ENCODE data around the gene FSIP1.
A peak's percentile ranks its signal among the peaks of the same experiment; 100 is the strongest.
"Not testable (repeated sequence)": the region's sequence is repeated elsewhere in the genome, so short reads cannot be mapped to it uniquely, and the experiment has no call there.

Gene FSIP1

DNA sequence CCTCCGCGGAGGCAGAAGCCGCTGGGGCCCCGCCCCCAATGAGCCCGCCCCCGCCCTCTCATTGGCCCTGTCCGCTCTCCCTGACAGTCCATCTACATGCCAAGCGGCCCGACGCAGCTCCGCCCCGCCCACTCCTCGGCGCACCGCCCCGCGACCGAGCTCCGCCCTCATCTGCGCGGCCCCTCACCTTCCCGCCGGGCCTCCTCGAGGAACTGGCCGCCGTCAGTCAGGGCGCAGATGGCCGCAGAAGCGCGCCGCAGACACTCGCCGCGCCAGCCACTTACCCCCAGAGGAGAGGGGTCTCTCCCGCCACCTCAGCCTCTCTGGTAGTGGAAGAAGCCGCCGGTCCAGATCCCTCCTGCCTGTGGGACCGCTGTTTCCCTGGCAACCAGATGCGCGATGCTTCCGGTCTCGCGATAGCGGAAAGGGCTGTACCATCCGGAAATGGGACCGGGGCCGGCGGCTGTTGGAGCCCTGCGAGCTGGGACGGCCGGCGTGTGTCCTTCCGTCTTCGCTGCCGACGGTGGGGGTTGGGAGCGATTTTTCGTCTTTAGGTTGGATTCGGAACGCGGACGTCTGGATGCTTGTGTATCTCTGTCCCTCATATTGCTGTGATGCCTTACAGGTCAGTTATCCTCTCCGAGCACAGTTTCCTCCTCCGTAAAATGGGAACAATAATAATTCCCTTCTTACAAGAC is at the start of gene FSIP1:
FSIP1 (minus strand) TSS at position 401 of the 698 bp plus-strand sequence. CDS start 6,317 bp downstream, outside the sequence.
- peak within 1 kb of the TSS; percentile 98 for H3K27ac Mint-ChIP-seq
- no peaks in the 10 kb centered on the region for H3K9me3 Mint-ChIP-seq
- no peaks in the 10 kb centered on the region for H3K27me3 Mint-ChIP-seq
- peaks cover 15% of the 10 kb centered on the region for H3K36me3 Mint-ChIP-seq (ENCODE audit: low read depth)
- H3K4me3 Mint-ChIP-seq, result peak within 1 kb of the TSS; percentile 98
- DNase-seq, result peak; percentile 99
- H3K4me1 Mint-ChIP-seq (ENCODE audit: low read depth), result peaks cover 54% of the 10 kb centered on the region

DNA sequence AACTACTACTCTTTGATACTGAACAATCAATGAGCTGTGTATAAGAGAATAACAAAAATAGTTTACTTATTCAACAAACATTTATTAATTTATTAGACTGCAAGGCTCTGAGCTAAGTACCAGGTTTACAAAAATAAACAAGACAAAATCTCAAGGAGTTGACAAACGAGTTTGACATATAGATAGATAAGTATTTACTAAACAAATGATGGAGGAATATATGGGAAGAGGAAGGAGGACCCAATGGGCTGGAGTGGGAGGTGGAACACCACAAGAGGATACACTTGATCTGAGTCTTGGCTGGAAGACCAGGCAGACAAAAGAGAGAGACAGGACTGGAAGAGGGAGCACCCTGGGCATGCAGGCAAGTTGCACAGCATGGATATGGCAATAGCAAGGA is 47.5 kb upstream of the FSIP1 start:
- Mint-ChIP-seq H3K9me3 (no peaks in the 10 kb centered on the region), H3K4me3 (no peak overlapping the region), H3K4me1 (ENCODE audit: low read depth) (no peaks in the 10 kb centered on the region), H3K27me3 (peaks cover 51% of the 10 kb centered on the region), H3K36me3 (ENCODE audit: low read depth) (no peaks in the 10 kb centered on the region), H3K27ac (no peak overlapping the region)
- no peak for DNase-seq

DNA sequence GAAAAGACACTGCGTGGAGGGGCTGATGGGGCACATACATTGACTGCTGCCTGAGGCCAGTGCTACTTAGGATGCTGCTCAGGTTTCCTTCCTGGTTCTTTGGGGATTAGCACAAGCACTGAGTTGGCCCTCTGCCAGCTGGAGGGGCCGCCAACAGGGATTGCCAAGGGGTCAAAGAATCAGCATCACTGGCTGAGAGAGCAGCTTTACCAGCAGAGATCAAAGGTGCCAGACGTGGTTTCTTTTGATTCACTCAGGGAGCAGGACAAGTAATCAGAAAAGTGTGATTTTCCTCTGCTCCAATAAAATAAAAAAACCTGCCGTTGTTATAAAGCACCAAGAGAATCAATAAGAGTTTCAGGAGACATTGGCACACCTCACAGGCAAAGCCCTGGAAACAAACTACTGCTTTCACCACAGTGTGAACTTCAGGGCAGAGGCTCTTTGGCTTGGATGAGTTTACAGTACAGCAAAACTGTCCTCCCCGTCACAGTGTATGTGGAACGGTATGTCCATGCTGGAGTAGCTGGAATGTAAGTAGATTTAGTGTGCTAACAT is 45.8 kb upstream of the FSIP1 start:
- no peak for DNase-seq
- Mint-ChIP-seq H3K4me1 (ENCODE audit: low read depth) (no peaks in the 10 kb centered on the region), H3K36me3 (ENCODE audit: low read depth) (no peaks in the 10 kb centered on the region), H3K27me3 (peaks cover 42% of the 10 kb centered on the region), H3K9me3 (peaks cover 2% of the 10 kb centered on the region), H3K4me3 (no peak overlapping the region), H3K27ac (no peak overlapping the region)

DNA sequence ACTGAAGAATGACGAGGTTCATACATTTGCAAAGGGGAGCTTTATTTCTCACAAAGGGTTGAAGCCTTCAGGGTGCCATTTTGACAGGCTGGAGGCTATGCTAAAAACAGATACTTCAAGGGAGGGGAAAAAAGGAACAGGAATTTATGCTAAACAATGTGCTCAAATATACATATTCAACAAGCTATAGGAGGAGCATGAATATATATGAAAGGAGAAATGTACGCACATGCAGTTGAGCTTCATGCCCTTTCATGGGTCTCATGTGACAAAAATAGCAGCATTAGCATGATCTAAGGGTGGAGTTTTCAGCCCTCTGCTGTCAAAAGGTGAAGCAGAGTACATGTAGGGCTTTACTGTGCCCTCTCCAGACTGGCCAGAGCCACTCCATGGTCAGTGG is 44.3 kb upstream of the FSIP1 start:
- Mint-ChIP-seq H3K4me1 (ENCODE audit: low read depth) (no peaks in the 10 kb centered on the region), H3K36me3 (ENCODE audit: low read depth) (no peaks in the 10 kb centered on the region), H3K9me3 (peaks cover 2% of the 10 kb centered on the region), H3K27ac (no peak overlapping the region), H3K27me3 (peaks cover 29% of the 10 kb centered on the region), H3K4me3 (no peak overlapping the region)
- no peak for DNase-seq

DNA sequence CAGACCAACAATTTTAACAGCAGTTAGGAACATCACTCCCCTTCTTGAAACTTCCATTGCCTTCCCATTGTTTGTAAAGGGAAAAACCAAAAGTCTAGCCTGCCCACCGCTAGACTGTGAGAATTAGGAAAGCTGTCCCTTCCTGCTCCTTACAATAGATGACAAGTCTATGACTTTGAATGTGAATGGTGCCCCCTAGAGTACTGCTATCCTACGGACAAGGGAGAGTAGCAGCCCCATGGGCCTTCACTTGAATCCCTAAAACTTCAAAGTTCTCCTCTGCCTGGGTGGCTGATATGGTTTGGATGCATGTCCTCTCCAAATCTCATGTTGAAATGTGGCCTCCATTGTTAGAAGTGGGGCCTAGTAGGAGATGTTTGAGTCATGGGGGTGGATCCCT is 41.0 kb upstream of the FSIP1 start:
- Mint-ChIP-seq H3K4me3 (no peak overlapping the region), H3K4me1 (ENCODE audit: low read depth) (no peaks in the 10 kb centered on the region), H3K27me3 (peaks cover 16% of the 10 kb centered on the region), H3K9me3 (peaks cover 2% of the 10 kb centered on the region), H3K27ac (no peak overlapping the region), H3K36me3 (ENCODE audit: low read depth) (no peaks in the 10 kb centered on the region)
- no peak for DNase-seq

DNA sequence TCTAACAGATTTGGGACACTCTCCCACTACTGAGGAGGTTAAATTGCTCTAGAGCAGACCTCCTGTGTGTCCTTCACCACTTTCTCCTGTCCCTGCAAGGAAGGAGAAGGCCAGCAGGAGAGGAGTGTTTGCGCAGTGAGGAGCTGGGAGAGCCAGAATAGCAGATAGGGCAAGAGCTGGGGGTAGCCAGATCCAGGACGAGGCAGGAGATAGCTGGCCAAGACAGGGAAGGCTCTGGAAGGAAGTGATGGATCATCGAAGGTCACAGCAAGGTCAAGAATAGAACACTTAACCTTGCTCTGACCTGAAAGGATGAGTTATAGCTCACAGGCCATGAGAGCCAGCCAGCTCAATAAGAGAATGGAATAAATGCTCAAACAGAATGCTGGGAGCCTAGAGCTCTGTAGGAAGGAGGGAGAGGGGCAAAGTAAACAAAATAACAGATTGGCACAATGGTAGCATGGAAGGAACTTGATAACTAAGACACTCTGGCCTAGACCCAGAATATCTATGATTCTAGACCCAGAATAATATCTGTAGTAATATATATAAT is 37.5 kb upstream of the FSIP1 start:
- DNase-seq, result no peak
- Mint-ChIP-seq H3K9me3 (peaks cover 2% of the 10 kb centered on the region), H3K27me3 (no peaks in the 10 kb centered on the region), H3K4me1 (ENCODE audit: low read depth) (no peaks in the 10 kb centered on the region), H3K36me3 (ENCODE audit: low read depth) (no peaks in the 10 kb centered on the region), H3K27ac (no peak overlapping the region), H3K4me3 (no peak overlapping the region)

DNA sequence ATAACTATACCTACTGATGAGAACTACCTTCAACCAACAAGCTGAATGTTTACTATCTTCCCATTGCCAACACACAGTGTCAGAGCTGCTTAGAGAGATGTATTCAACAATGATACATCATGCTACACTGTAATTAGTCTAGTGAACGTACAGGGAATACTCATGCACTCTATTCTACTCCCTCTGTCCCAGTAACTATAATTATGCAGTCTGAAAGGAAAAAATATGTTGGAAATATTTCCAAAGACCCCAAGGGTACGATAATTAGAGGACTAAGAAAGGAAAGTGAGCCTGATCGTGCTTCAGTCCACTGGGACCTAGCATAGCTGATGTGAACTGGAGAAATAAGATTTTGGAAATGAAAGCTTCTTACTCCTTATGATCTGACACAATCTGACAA is 36.9 kb upstream of the FSIP1 start:
- H3K9me3 Mint-ChIP-seq, result peaks cover 2% of the 10 kb centered on the region
- H3K27me3 Mint-ChIP-seq, result no peaks in the 10 kb centered on the region
- no peak overlapping the region for H3K27ac Mint-ChIP-seq
- H3K36me3 Mint-ChIP-seq (ENCODE audit: low read depth), result no peaks in the 10 kb centered on the region
- no peak for DNase-seq
- no peaks in the 10 kb centered on the region for H3K4me1 Mint-ChIP-seq (ENCODE audit: low read depth)
- no peak overlapping the region for H3K4me3 Mint-ChIP-seq

DNA sequence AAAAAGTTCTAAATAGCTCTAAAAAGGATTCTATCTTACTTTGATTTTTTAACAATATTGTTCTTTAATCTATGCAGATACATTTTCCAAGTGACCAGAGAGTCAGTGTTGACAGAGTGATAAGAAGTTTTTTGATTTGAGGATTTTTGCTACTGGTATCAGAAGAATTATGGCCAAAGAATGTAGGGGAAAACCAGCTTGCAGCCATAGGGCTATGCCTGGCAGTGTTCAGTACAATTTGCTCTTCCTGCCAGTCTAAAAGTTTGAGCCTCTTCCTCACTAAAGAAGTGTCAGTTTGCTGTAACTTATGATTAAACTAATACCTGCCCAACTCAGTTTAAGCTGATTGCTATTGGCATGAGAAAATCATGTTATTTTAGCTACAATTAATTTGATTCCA is 35.3 kb upstream of the FSIP1 start:
- no peaks in the 10 kb centered on the region for H3K36me3 Mint-ChIP-seq (ENCODE audit: low read depth)
- H3K9me3 Mint-ChIP-seq, result no peaks in the 10 kb centered on the region
- H3K4me1 Mint-ChIP-seq (ENCODE audit: low read depth), result no peaks in the 10 kb centered on the region
- no peak overlapping the region for H3K27ac Mint-ChIP-seq
- no peaks in the 10 kb centered on the region for H3K27me3 Mint-ChIP-seq
- no peak overlapping the region for H3K4me3 Mint-ChIP-seq
- no peak for DNase-seq

DNA sequence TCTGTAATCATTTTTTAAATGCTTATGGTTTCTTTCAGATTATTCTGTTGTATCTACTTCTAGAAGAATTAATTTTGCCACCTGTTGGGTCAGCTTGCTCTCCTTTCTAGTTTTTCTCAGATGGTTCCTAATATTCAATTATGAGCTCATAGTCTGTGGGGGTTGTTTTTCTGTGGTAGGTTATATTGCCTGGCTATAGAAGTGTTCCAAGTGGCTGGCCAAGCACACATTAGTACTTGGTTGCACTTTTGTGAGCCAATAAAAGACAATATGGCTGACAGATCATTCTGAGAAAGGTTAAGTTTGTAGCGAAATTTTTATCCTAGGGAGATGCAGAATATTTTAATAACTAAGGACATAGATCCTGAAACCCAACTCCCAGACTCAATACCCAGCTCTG is 31.8 kb upstream of the FSIP1 start:
- Mint-ChIP-seq H3K4me3 (no peak overlapping the region), H3K27ac (no peak overlapping the region), H3K27me3 (no peaks in the 10 kb centered on the region), H3K9me3 (no peaks in the 10 kb centered on the region), H3K4me1 (ENCODE audit: low read depth) (no peaks in the 10 kb centered on the region), H3K36me3 (ENCODE audit: low read depth) (no peaks in the 10 kb centered on the region)
- DNase-seq, result no peak

DNA sequence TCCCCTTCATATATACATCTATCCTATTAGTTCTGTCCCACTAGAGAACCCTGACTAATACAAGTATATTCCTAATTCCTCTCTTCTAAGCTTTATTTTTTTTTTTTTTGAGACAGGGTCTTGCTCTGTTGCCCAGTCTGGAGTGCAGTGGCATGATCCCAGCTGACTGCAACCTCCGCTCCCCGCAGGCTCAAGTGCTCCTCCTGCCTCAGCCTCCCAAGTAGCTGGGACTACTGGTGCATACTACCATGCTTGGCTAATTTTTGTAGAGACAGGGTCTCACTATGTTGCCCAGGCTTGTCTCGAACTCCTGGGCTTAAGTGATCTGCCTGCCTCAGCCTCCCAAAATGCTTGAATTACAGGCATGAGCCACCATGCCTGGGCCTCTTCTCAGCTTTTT is 30.0 kb upstream of the FSIP1 start:
- H3K27me3 Mint-ChIP-seq; H3K27ac Mint-ChIP-seq; H3K9me3 Mint-ChIP-seq; DNase-seq; H3K4me1 Mint-ChIP-seq (ENCODE audit: low read depth); H3K36me3 Mint-ChIP-seq (ENCODE audit: low read depth); H3K4me3 Mint-ChIP-seq: not testable (repeated sequence)

DNA sequence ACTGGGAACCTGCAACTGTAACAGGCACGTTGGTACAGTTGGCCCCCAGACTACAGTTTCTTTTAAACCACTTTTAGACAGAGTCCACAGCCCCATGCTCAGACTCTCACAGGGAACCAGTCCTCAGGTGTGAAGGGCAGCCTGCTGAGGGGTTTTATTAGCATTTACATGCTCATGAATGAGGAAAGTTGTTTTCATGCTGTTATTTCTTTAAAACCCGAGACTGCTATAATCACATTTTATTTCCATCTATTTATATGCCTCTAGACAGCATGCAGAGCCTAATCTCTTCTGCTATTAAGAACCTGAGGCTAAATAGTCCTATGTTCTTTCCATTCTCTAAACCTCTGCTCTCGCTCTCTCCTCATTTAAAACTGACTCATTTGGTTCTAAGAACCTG is 26.3 kb upstream of the FSIP1 start:
- Mint-ChIP-seq H3K27ac (no peak overlapping the region), H3K36me3 (ENCODE audit: low read depth) (no peaks in the 10 kb centered on the region), H3K4me3 (no peak overlapping the region), H3K27me3 (peaks cover 9% of the 10 kb centered on the region), H3K9me3 (no peaks in the 10 kb centered on the region), H3K4me1 (ENCODE audit: low read depth) (no peaks in the 10 kb centered on the region)
- DNase-seq, result no peak

DNA sequence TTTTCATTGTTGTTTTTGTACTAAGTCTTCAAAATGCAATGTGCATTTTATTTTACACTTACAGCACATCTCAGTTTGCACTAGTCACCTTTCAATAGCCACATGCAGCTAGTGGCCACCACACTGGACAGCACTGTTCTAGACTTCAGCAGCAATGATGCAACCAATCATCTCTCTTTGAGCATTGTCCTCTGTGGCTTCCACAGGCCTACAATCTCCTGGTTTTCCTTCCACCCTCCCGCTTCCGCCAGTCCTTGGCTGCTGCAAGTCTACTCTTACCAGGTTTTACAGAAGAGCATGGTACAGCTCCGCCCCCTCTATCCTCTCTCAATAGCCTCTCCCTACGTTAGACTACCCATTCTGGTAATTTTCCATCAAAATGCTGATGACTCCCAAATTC is 25.1 kb upstream of the FSIP1 start:
- H3K9me3 Mint-ChIP-seq, result no peaks in the 10 kb centered on the region
- no peak for DNase-seq
- peaks cover 11% of the 10 kb centered on the region for H3K27me3 Mint-ChIP-seq
- no peaks in the 10 kb centered on the region for H3K4me1 Mint-ChIP-seq (ENCODE audit: low read depth)
- no peaks in the 10 kb centered on the region for H3K36me3 Mint-ChIP-seq (ENCODE audit: low read depth)
- H3K4me3 Mint-ChIP-seq, result no peak overlapping the region
- H3K27ac Mint-ChIP-seq, result no peak overlapping the region

DNA sequence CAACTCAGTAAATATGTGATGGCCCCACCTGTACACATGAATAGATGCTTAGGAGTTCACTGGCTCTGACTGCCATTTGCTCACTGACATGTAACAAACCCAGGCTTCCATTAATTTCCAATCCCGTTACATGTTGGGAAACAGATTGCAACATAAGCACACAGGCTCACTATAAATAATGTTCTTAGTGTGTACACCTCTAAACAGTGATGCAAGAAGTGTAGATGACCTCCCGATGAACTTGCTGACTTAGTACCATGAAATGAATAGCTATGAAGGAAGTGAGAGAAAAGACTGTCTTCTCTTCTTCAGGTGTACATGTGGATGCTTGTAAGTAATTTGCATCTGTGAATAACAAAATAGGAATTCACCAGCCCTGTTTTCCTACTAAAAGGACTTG is 21.4 kb upstream of the FSIP1 start:
- Mint-ChIP-seq H3K27ac (no peak overlapping the region), H3K36me3 (ENCODE audit: low read depth) (no peaks in the 10 kb centered on the region), H3K27me3 (peaks cover 35% of the 10 kb centered on the region), H3K9me3 (no peaks in the 10 kb centered on the region), H3K4me3 (no peak overlapping the region), H3K4me1 (ENCODE audit: low read depth) (no peaks in the 10 kb centered on the region)
- no peak for DNase-seq

DNA sequence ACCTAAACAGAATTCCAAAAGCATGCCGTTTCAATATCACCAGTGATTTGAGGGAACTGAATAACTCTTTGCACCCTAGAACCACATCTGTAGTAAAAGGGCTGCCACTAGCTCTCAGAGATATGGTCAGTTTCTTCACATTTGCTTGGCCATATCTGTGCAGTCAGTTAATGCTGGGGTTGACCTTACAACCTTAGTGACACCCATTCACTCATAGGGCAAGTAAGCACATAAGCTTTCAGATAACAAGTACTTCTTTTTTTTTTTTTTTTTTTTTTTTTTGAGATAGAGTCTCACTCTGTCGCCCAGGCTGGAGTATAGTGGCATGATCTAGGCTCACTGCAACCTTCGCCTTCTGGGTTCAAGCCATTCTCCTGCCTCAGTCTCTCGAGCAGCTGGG is 20.4 kb upstream of the FSIP1 start:
- Mint-ChIP-seq H3K9me3 (no peaks in the 10 kb centered on the region), H3K4me3 (no peak overlapping the region), H3K4me1 (ENCODE audit: low read depth) (no peaks in the 10 kb centered on the region), H3K36me3 (ENCODE audit: low read depth) (no peaks in the 10 kb centered on the region), H3K27me3 (peaks cover 40% of the 10 kb centered on the region), H3K27ac (no peak overlapping the region)
- DNase-seq, result no peak

DNA sequence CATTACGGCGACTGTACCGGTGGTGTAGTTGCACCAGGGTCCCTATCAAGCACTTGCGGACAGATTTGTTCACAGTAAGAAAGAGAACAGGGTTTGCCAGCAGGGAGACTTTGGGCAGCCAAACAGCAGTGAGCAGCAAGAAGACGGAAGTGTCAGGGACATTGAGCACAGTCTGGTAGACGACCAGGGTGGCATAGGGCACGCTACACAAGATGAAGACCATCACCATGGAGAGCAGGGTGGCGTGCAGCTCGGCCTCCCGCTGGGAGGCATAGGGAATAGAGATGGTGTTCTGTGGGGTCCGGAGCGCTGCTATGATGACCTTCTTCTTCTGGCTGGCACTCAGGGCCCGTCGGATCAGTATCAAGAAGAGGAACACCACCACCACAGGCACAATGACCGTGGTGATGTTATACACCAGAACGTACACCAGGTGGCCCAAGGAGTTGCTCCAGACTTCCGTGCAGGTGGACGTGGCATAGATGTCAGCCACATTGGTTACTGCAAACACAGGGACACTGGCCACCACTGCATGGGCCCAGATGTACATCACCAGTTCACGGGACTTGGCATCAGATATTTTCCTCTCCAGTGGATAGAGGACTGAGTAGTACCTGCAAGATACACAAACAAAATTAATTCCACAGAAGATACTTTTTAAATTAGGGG is 19.1 kb upstream of the FSIP1 start:
- Mint-ChIP-seq H3K4me1 (ENCODE audit: low read depth) (no peaks in the 10 kb centered on the region), H3K27ac (no peak overlapping the region), H3K9me3 (no peaks in the 10 kb centered on the region), H3K27me3 (peaks cover 45% of the 10 kb centered on the region), H3K36me3 (ENCODE audit: low read depth) (no peaks in the 10 kb centered on the region), H3K4me3 (no peak overlapping the region)
- DNase-seq, result no peak
